Uterus (tissue), 4 donors: ENCODE data around the gene ADAMTS9. TPM values are rescaled to one million over a fixed set of nuclear protein-coding genes. Genes with fewer than 3 reads are reported as not detected.

Source experiments
- DNase-seq, 2 donors: peaks; one replicate each; pipeline ENCODE4 v3.0.0-alpha.2; 2019 to 2020
- H3K27ac ChIP-seq, 2 donors: fragments of 200-600 bp; sonication (generic); 1 replicate in 1 of 2; 2 replicates in 1 of 2; pipeline ENCODE4 v1.5.1; 2016 to 2018
- H3K27me3 ChIP-seq, 2 donors: fragments of 200-600 bp; sonication (generic); one replicate each; pipeline ENCODE4 v1.5.1; 2018 to 2019; ENCODE audit warnings: control low read depth in 1 of 2
- H3K36me3 ChIP-seq, 2 donors: fragments of 200-600 bp; sonication (generic); one replicate each; pipeline ENCODE4 v1.5.1; 2019; ENCODE audit warnings: control low read depth in 1 of 2
- H3K4me1 ChIP-seq, 2 donors: fragments of 200-600 bp; sonication (generic); one replicate each; pipeline ENCODE4 v1.5.1; 2018 to 2019; ENCODE audit warnings: control low read depth in 1 of 2
- H3K4me3 ChIP-seq, 2 donors: fragments of 200-600 bp; sonication (generic); 1 replicate in 1 of 2; 2 replicates in 1 of 2; pipeline ENCODE4 v1.5.1; 2018 to 2019; ENCODE audit warnings: mild to moderate bottlenecking in 1 of 2
- H3K9me3 ChIP-seq, 2 donors: fragments of 200-600 bp; sonication (generic); one replicate each; pipeline ENCODE4 v1.5.1; 2019; ENCODE audit warnings: control low read depth in 1 of 2
- POLR2A ChIP-seq, 2 donors: fragments of 450-650 bp; IDR thresholded peaks; one replicate each; pipeline ENCODE4 v1.6.1; 2016; ENCODE audit warnings: antibody characterized with exemption in 2 of 2, mild to moderate bottlenecking in 1 of 2, moderate library complexity in 1 of 2
- intact Hi-C: fragments of 100-400 bp; cut with DNase I; formaldehyde crosslinking; loops from one replicate; pipeline ENCODE4 v1.15.1; 2023; ENCODE audit warnings: low total_unique reads
- total RNA-seq, 4 donors: library from RNA; depleted of rRNA in 3 of 4; stranded (reverse); fragments of >200 nt in 3 of 4; gene quantifications; one replicate each; pipeline versions ENCODE4 v1.1.0 to v1.2.4, GENCODE V29; 2014 to 2023
- TF ChIP-seq, protein P1 (sequence below), 4 experiments: fragments of 200-600 bp in 2 of 4; fragments of 450-650 bp in 2 of 4; sonication (generic) in 2 of 4; IDR thresholded peaks; one replicate each; pipeline ENCODE4 v1.5.1; 2016 to 2019; ENCODE audit warnings: antibody characterized with exemption in 4 of 4, mild to moderate bottlenecking in 2 of 4, moderate library complexity in 1 of 4
- donor health status: DM: yes; HTN: yes; CAD: no.

The ADAMTS9 gene
- total RNA-seq, 4 donors from 2014 or later: 17.4 to 197 (median 160) TPM

GRCh38 chr3:64491843-64492242, 196.0 kb downstream of the ADAMTS9 start:
- DNase-seq: no peak
- no peaks in the 10 kb centered on the region for H3K4me1 ChIP-seq
- TF ChIP-seq, protein P1, sequence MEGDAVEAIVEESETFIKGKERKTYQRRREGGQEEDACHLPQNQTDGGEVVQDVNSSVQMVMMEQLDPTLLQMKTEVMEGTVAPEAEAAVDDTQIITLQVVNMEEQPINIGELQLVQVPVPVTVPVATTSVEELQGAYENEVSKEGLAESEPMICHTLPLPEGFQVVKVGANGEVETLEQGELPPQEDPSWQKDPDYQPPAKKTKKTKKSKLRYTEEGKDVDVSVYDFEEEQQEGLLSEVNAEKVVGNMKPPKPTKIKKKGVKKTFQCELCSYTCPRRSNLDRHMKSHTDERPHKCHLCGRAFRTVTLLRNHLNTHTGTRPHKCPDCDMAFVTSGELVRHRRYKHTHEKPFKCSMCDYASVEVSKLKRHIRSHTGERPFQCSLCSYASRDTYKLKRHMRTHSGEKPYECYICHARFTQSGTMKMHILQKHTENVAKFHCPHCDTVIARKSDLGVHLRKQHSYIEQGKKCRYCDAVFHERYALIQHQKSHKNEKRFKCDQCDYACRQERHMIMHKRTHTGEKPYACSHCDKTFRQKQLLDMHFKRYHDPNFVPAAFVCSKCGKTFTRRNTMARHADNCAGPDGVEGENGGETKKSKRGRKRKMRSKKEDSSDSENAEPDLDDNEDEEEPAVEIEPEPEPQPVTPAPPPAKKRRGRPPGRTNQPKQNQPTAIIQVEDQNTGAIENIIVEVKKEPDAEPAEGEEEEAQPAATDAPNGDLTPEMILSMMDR (IDR thresholded peaks at IDR 0.05): no peak
- TF ChIP-seq POLR2A (IDR thresholded peaks at IDR 0.05): no peak
- no peak overlapping the region for H3K27ac ChIP-seq
- H3K9me3 ChIP-seq: no peaks in the 10 kb centered on the region
- no peaks in the 10 kb centered on the region for H3K36me3 ChIP-seq
- intact Hi-C loops: no loop called here
- no peaks in the 10 kb centered on the region for H3K27me3 ChIP-seq
- no peak overlapping the region for H3K4me3 ChIP-seq

DNA sequence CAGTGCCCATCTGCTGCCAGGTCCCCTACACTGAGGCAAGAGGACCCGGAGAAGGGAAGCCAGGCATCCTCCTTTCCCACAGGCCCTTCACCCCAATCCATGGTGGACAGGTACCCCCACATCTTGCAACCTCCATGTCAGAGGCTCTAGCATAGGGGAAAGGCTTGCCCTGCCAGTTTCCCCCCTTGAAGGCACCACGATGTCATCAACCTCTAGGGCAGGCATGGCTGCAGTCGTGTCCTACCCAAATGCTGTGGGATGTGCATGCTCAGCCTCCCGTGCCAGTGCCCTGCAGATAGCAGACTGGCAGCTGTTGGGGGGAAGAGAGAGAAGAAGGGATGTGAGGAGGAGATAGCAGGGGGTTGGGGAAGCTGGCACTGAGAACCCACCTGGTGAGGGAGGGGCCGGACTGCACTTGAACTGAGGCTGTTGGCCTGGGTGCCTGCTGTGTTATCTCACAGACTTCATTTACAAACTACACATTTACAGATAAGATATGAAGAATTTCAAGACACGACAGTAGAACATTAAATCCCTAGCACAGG, 197.5 kb downstream of the ADAMTS9 start:
- no peak for DNase-seq
- no peak overlapping the region for H3K27ac ChIP-seq
- no peak overlapping the region for H3K4me3 ChIP-seq
- no peaks in the 10 kb centered on the region for H3K36me3 ChIP-seq
- H3K9me3 ChIP-seq: no peaks in the 10 kb centered on the region
- no peaks in the 10 kb centered on the region for H3K27me3 ChIP-seq
- H3K4me1 ChIP-seq: no peaks in the 10 kb centered on the region
- intact Hi-C loops: no loop called here
- TF ChIP-seq, protein P1 (IDR thresholded peaks at IDR 0.05): no peak
- TF ChIP-seq POLR2A (IDR thresholded peaks at IDR 0.05): no peak

DNA sequence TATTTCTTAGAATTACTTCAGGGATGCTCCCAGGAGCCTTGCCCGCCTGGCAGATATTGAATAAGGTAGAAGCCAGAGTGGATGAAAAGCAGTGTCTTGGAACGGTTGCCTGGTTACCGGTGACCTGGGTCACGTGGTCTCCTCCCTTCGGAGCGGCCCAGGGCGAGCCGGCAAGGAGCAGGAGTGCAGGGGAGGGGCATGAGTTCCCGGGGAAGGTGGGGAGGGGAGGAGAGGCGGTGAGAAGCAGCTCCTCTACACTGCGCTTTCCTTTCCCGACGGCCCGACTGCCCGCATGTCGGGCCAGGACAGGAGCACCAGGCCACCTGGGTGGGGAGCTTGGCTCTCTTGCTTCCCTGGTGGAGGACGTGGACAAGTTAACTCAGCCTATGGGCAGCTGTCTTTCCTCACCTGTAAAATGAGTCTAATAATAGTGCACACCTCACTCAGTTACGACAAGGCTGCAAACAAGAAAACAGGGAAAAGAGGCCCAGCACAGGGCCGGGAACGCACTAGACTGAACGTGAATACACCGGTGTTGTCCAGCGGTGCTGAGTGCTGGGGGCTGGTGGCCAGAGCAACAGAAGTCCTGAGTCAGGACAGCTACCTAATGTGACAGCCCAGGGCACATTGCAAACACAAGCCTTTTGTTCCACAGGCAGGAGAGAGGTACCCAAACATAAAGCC, 198.3 kb downstream of the ADAMTS9 start:
- H3K4me1 ChIP-seq: no peaks in the 10 kb centered on the region
- no peaks in the 10 kb centered on the region for H3K27me3 ChIP-seq
- H3K27ac ChIP-seq: no peak overlapping the region
- H3K9me3 ChIP-seq: no peaks in the 10 kb centered on the region
- intact Hi-C loops: loop anchor here (10.0 kb wide), 1 partner anchor 465 kb away; the partner anchor contains the start of gene PSMD6
- DNase-seq: peak; percentile 39 to 42
- no peak overlapping the region for H3K4me3 ChIP-seq
- H3K36me3 ChIP-seq: no peaks in the 10 kb centered on the region
- TF ChIP-seq POLR2A (IDR thresholded peaks at IDR 0.05): peak in 1 of 2 donors; percentile 12
- TF ChIP-seq, protein P1 (IDR thresholded peaks at IDR 0.05): no peak

DNA sequence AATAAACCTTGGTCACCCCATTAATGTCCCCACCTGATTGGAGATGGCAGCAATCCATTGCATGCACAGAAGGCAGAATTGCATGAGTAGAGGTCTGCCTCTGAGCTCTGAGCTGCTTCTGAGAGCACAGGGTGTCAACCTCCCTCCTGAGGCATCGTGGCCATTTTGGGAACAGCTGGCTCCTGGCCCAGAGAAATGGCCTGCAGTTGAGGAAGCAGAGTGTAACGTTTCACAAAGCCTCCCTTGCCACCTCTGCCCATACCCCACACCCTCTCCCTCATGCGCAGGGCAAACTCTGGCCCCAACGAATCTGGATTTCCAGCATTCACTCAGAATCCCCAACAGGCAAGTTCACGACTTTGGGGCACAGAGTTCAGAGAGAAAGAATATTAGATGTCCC, 198.9 kb downstream of the ADAMTS9 start:
- no peaks in the 10 kb centered on the region for H3K4me1 ChIP-seq
- DNase-seq: no peak
- TF ChIP-seq, protein P1 (IDR thresholded peaks at IDR 0.05): no peak
- no peak for TF ChIP-seq POLR2A (IDR thresholded peaks at IDR 0.05)
- no peaks in the 10 kb centered on the region for H3K9me3 ChIP-seq
- no peak overlapping the region for H3K4me3 ChIP-seq
- intact Hi-C loops: loop anchor here (10.0 kb wide), 1 partner anchor 464 kb away; the partner anchor contains the start of gene PSMD6
- H3K36me3 ChIP-seq: no peaks in the 10 kb centered on the region
- no peaks in the 10 kb centered on the region for H3K27me3 ChIP-seq
- H3K27ac ChIP-seq: no peak overlapping the region

DNA sequence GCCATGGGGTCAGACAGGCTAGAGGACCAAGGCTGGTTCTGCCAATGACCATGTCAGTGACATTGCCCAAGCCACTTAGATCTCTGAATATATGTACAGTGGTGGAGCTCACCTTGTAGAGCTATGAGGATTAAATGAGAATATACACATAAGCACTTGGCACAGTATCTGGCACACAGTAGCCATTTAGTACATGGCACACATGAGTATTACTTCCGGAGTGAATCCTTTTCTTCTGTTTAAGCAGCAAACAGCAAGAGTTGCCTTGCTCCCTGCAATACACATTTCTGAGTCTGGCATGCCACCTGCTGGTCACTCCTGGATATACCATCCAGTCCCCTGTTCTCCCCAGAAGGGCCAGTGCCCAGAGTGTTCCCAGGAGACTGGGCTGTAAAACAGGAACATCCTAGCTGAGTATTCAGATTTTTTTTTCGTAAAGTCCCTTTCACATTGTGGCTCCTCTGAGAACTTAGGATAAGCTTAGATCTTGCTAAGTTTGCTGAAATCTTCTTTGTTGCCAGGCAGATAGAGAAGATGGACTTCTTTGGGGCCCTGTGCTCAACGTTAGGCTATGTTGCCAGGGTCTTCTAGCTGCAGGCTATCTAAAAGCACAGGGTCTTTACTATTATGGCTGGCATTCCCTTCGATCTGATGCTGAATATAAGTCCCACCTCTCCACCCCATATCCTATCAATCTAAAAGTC, 203.4 kb downstream of the ADAMTS9 start:
- TF ChIP-seq, protein P1 (IDR thresholded peaks at IDR 0.05): peak; percentile 84 to 93 (median 87)
- no peak for TF ChIP-seq POLR2A (IDR thresholded peaks at IDR 0.05)

More for the DNA sequence above, 203.4 kb downstream of the ADAMTS9 start:
- Histone ChIP-seq H3K4me1 (no peaks in the 10 kb centered on the region), H3K36me3 (no peaks in the 10 kb centered on the region), H3K4me3 (no peak overlapping the region), H3K27me3 (no peaks in the 10 kb centered on the region), H3K9me3 (no peaks in the 10 kb centered on the region), H3K27ac (no peak overlapping the region)
- peak; percentile 83 to 84 for DNase-seq
- intact Hi-C loops: loop anchor here (10.0 kb wide), 1 partner anchor 460 kb away; the partner anchor contains the start of gene PSMD6
